Lung (tissue), 12 donors: Measurements from ENCODE around the gene EPHA4. TPM values are rescaled to one million over a fixed set of nuclear protein-coding genes. Genes with fewer than 3 reads are reported as not detected.

Experiments
- ATAC-seq: fragments of 200-7000 bp; cut with Tn5 transposase; one replicate; pipeline ENCODE4 v1.9.1; 2020; ENCODE audit warnings: moderate number of reproducible peaks; ENCODE audit not compliant: insufficient read depth, low FRiP score
- DNase-seq, 3 donors: peaks; one replicate each; pipeline ENCODE4 v3.0.0-alpha.2; 2013 to 2017
- H3K27ac ChIP-seq, 2 donors: one replicate each; pipeline ENCODE4 v1.5.1; 2013; ENCODE audit warnings: mild to moderate bottlenecking in 2 of 2, moderate library complexity in 2 of 2, control low read depth in 1 of 2, inconsistent platforms in 1 of 2, low read depth in 1 of 2, low read length in 1 of 2
- H3K27me3 ChIP-seq, 3 donors: one replicate each; pipeline ENCODE4 v1.5.1; 2013; ENCODE audit warnings: low read length in 2 of 3; ENCODE audit not compliant: control insufficient read depth in 3 of 3, insufficient read depth in 3 of 3
- H3K36me3 ChIP-seq, 4 donors: one replicate each; pipeline ENCODE4 v1.5.1; 2013; ENCODE audit warnings: low read length in 4 of 4, mild to moderate bottlenecking in 1 of 4, moderate library complexity in 1 of 4; ENCODE audit not compliant: control insufficient read depth in 4 of 4, insufficient read depth in 4 of 4
- H3K4me1 ChIP-seq, 5 donors: one replicate each; pipeline ENCODE4 v1.5.1; 2013; ENCODE audit warnings: low read length in 5 of 5, mild to moderate bottlenecking in 2 of 5, moderate library complexity in 1 of 5; ENCODE audit not compliant: control insufficient read depth in 5 of 5, insufficient read depth in 5 of 5
- H3K4me3 ChIP-seq: one replicate; pipeline ENCODE4 v1.5.1; 2013; ENCODE audit warnings: mild to moderate bottlenecking, control low read depth, moderate library complexity
- H3K9ac ChIP-seq, 2 donors: one replicate each; pipeline ENCODE4 v1.5.1; 2013; ENCODE audit warnings: low read length in 2 of 2, control low read depth in 1 of 2; ENCODE audit not compliant: insufficient read depth in 1 of 2
- H3K9me3 ChIP-seq, 4 donors: one replicate each; pipeline ENCODE4 v1.5.1; 2013; ENCODE audit warnings: low read length in 3 of 4, mild to moderate bottlenecking in 1 of 4, moderate library complexity in 1 of 4; ENCODE audit not compliant: control insufficient read depth in 4 of 4, insufficient read depth in 3 of 4
- WGBS, 2 donors: extraction: QIAGEN DNeasy Blood & Tissue Kit; methylation state at CpG; one replicate each; pipeline ENCODE4 v1.1.7; 2013; 5-methylcytosine and 5-hydroxymethylcytosine counted together
- polyA plus RNA-seq, 2 donors: library from polyadenylated mRNA; stranded (reverse); fragments of 200-250 nt; gene quantifications; one replicate each; pipeline ENCODE4 v1.2.1, GENCODE V29; 2013
- total RNA-seq, 2 donors: library from RNA; depleted of rRNA in 1 of 2; stranded (reverse); fragments of >200 nt in 1 of 2; gene quantifications; one replicate each; pipeline ENCODE4 v1.2.1, GENCODE V29; 2014 to 2021
- TF ChIP-seq, protein P1 (sequence below): IDR thresholded peaks from 2 replicates; pipeline ENCODE4 v1.5.1; 2012; ENCODE audit warnings: mild to moderate bottlenecking; ENCODE audit errors: control extremely low read depth, extremely low read depth
- donor health status: control.
- donor health status: control.
- donor health status: Bipolar disorder and iron deficiency.
- donor health status: healthy.
- donor health status: DM: yes; HTN: yes; CAD: no.

Gene EPHA4
- total and polyA plus RNA-seq, 4 donors: 2.5 to 28.8 (median 14.7) TPM

DNA sequence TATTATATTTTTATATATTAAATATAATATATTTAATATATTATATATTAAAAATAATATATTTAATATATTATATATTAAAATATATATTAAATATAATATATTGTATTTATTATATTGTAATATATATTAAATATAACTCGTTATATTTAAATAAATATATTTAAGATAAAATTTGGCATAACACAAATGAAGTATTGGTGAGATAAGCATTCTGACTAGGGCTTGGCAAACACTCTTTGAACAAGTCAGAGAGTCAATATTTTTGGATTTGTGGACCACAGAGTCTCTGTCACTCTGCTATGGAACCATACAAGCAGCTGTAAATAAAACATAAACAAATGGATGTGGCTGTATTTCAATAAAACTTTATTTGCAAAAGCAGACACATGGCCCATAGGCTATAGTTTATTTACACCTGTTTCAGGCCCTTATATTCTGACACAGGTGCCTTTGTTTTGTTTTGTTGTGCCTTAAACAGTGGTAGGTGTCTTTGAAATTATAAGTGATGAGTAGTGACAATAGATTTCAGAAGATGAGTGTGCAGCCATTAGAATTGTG is 190.1 kb downstream of the EPHA4 start:
- ATAC-seq: no peak
- Histone ChIP-seq H3K9me3 (no peaks in the 10 kb centered on the region), H3K4me1 (no peaks in the 10 kb centered on the region), H3K27ac (no peak overlapping the region), H3K4me3 (no peak overlapping the region), H3K36me3 (no peaks in the 10 kb centered on the region), H3K9ac (no peak overlapping the region), H3K27me3 (no peaks in the 10 kb centered on the region)
- no peak for DNase-seq
- TF ChIP-seq, protein P1, sequence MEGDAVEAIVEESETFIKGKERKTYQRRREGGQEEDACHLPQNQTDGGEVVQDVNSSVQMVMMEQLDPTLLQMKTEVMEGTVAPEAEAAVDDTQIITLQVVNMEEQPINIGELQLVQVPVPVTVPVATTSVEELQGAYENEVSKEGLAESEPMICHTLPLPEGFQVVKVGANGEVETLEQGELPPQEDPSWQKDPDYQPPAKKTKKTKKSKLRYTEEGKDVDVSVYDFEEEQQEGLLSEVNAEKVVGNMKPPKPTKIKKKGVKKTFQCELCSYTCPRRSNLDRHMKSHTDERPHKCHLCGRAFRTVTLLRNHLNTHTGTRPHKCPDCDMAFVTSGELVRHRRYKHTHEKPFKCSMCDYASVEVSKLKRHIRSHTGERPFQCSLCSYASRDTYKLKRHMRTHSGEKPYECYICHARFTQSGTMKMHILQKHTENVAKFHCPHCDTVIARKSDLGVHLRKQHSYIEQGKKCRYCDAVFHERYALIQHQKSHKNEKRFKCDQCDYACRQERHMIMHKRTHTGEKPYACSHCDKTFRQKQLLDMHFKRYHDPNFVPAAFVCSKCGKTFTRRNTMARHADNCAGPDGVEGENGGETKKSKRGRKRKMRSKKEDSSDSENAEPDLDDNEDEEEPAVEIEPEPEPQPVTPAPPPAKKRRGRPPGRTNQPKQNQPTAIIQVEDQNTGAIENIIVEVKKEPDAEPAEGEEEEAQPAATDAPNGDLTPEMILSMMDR: no peak
- 84 to 94% methylated on average over 1 of the region's 1 CpG for whole genome bisulfite sequencing, 2 donors

- TF ChIP-seq, protein P1: no peak
- H3K27me3 ChIP-seq: no peaks in the 10 kb centered on the region
- no peak overlapping the region for H3K9ac ChIP-seq
- H3K4me3 ChIP-seq: no peak overlapping the region
- H3K27ac ChIP-seq: no peak overlapping the region
- H3K9me3 ChIP-seq: no peaks in the 10 kb centered on the region
- no peak for DNase-seq
- H3K36me3 ChIP-seq: no peaks in the 10 kb centered on the region
- no peak for ATAC-seq
- no peaks in the 10 kb centered on the region for H3K4me1 ChIP-seq
These were observed 191.4 kb downstream of the EPHA4 start for GRCh38 chr2:221380686-221381085.

- Histone ChIP-seq H3K4me3 (no peak overlapping the region), H3K9me3 (no peaks in the 10 kb centered on the region), H3K36me3 (no peaks in the 10 kb centered on the region), H3K27me3 (no peaks in the 10 kb centered on the region), H3K27ac (no peak overlapping the region), H3K4me1 (no peaks in the 10 kb centered on the region), H3K9ac (no peak overlapping the region)
- TF ChIP-seq, protein P1: no peak
- ATAC-seq (no peak), DNase-seq (no peak)
- WGBS, 2 donors: 82 to 94% methylated on average over 5 of the region's 5 CpGs
These were observed 192.0 kb downstream of the EPHA4 start for GRCh38 chr2:221380062-221380461.

DNA sequence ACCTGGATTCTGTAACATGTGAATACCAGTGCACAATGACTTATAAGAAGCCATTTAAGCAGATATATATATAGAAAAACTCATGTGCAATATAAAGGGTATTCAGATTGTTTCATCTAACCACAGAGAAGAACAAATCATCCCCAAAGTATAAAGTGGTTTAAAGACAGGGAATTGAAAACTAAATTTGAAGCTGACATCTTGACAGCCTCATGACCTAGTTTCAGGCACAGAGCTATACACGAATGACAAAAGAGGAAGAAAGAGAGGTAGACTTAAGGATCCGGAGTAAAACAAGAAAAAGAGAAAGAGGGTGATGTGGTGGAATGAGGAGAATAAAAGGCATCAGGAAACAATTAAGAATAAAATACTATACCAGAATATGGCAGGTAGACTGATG is 194.5 kb downstream of the EPHA4 start:
- DNase-seq (no peak), ATAC-seq (no peak)
- Histone ChIP-seq H3K9me3 (no peaks in the 10 kb centered on the region), H3K27ac (no peak overlapping the region), H3K27me3 (no peaks in the 10 kb centered on the region), H3K36me3 (no peaks in the 10 kb centered on the region), H3K4me1 (no peaks in the 10 kb centered on the region), H3K9ac (no peak overlapping the region), H3K4me3 (no peak overlapping the region)
- 40 to 65% methylated on average over 2 of the region's 2 CpGs for WGBS, 2 donors
- TF ChIP-seq, protein P1: no peak
